Smooth muscle cell (in vitro differentiated cells): ENCODE data around the gene ZMYND8. TPM values are rescaled to one million over a fixed set of nuclear protein-coding genes. Genes with fewer than 3 reads are reported as not detected.

Experiments
- DNase-seq: peaks from one replicate; lab custom pipeline; 2025; ENCODE audit not compliant: unreplicated experiment; lab: John Stamatoyannopoulos, UW
- H2AFZ ChIP-seq: fragments of 200-600 bp; sonication (generic); 2 replicates; pipeline ENCODE4 v1.6.0; 2016; ENCODE audit warnings: antibody characterized with exemption, low read depth, mild to moderate bottlenecking
- H3F3A ChIP-seq: fragments of 200-600 bp; sonication (generic); 2 replicates; pipeline ENCODE4 v1.6.0; 2017; ENCODE audit warnings: antibody characterized with exemption, low read depth
- H3K27ac ChIP-seq: fragments of 200-600 bp; sonication (generic); 2 replicates; pipeline ENCODE4 v1.5.1; 2016; ENCODE audit warnings: low read depth, mild to moderate bottlenecking
- H3K27me3 ChIP-seq: fragments of 200-600 bp; sonication (generic); 2 replicates; pipeline ENCODE4 v1.6.1; 2016; ENCODE audit warnings: low read depth, mild to moderate bottlenecking
- H3K36me3 ChIP-seq: fragments of 200-600 bp; sonication (generic); 2 replicates; pipeline ENCODE4 v1.5.1; 2016; ENCODE audit warnings: low read depth
- H3K4me1 ChIP-seq: fragments of 200-600 bp; sonication (generic); 2 replicates; pipeline ENCODE4 v1.5.1; 2016; ENCODE audit warnings: low read depth
- H3K4me2 ChIP-seq: fragments of 200-600 bp; sonication (generic); 2 replicates; pipeline ENCODE4 v1.6.0; 2016; ENCODE audit warnings: mild to moderate bottlenecking
- H3K4me3 ChIP-seq: fragments of 200-600 bp; sonication (generic); 2 replicates; pipeline ENCODE4 v1.5.1; 2016; ENCODE audit warnings: mild to moderate bottlenecking
- H3K79me2 ChIP-seq: fragments of 200-600 bp; sonication (generic); 2 replicates; pipeline ENCODE4 v1.6.0; 2016; ENCODE audit warnings: low read depth, mild to moderate bottlenecking
- H3K9ac ChIP-seq: fragments of 200-600 bp; sonication (generic); 2 replicates; pipeline ENCODE4 v1.6.0; 2016; ENCODE audit warnings: low read depth
- H3K9me3 ChIP-seq: fragments of 200-600 bp; sonication (generic); replicated peaks from 2 replicates; pipeline ENCODE4 v1.5.1; 2016; ENCODE audit warnings: low read depth
- H4K20me1 ChIP-seq: fragments of 200-600 bp; sonication (generic); 2 replicates; pipeline ENCODE4 v1.6.0; 2016; ENCODE audit warnings: low read depth
- CTCF ChIP-seq: fragments of 200-600 bp; sonication (generic); IDR thresholded peaks from 2 replicates; pipeline ENCODE4 v1.5.1; 2017; ENCODE audit warnings: borderline replicate concordance, mild to moderate bottlenecking, antibody characterized with exemption; ENCODE audit not compliant: insufficient read depth, poor library complexity, severe bottlenecking
- WGBS: methylation state at CpG from one replicate; pipeline ENCODE4 v1.1.7; 2016; ENCODE audit warnings: low lambda C conversion rate; 5-methylcytosine and 5-hydroxymethylcytosine counted together
- polyA plus RNA-seq: library from polyadenylated mRNA; unstranded; fragments of >200 nt; fragmentation: Nextera tagmentation; extraction: Ambion mirVana; gene quantifications from 2 replicates; pipeline ENCODE4 v1.2.1, GENCODE V29; 2016
- total RNA-seq: library from RNA; depleted of rRNA; stranded (reverse); fragments of >200 nt; gene quantifications from 2 replicates; pipeline ENCODE4 v1.2.3, GENCODE V29; 2014

The ZMYND8 gene
- total and polyA plus RNA-seq, 2 experiments from 2014 or later = 15.2 to 24.1 TPM

- WGBS = 97% methylated on average over 9 of the region's 9 CpGs
- H3K27ac ChIP-seq = no peak overlapping the region
Measured at GRCh38 chr20:47227576-47227975, 128.9 kb downstream of the ZMYND8 start.

GRCh38 chr20:47227119-47227518 lies 129.4 kb downstream of the ZMYND8 start:
- Histone ChIP-seq H3K9me3 (no peaks in the 10 kb centered on the region), H3K4me1 (no peaks in the 10 kb centered on the region), H3K27ac (no peak overlapping the region), H3K36me3 (peaks cover 12% of the 10 kb centered on the region), H3K27me3 (no peaks in the 10 kb centered on the region), H3K4me2 (no peak overlapping the region), H3K79me2 (no peaks in the 10 kb centered on the region), H3K9ac (no peak overlapping the region), H3K4me3 (no peak overlapping the region), H3F3A (no peaks in the 10 kb centered on the region), H4K20me1 (peaks cover 19% of the 10 kb centered on the region), H2AFZ (no peak overlapping the region)
- no peak for TF ChIP-seq CTCF
- no peak for DNase-seq
- WGBS = 96% methylated on average over 7 of the region's 7 CpGs

More at GRCh38 chr20:47227576-47227975, 128.9 kb downstream of the ZMYND8 start:
- H3K4me1 ChIP-seq = no peaks in the 10 kb centered on the region
- no peak for TF ChIP-seq CTCF
- peaks cover 3% of the 10 kb centered on the region for H3K79me2 ChIP-seq
- no peak overlapping the region for H3K9ac ChIP-seq
- DNase-seq = no peak
- no peak overlapping the region for H3K4me3 ChIP-seq
- H3K9me3 ChIP-seq = no peaks in the 10 kb centered on the region
- H3K36me3 ChIP-seq = peaks cover 12% of the 10 kb centered on the region
- H3F3A ChIP-seq = no peaks in the 10 kb centered on the region
- H2AFZ ChIP-seq = no peak overlapping the region
- no peak overlapping the region for H3K4me2 ChIP-seq
- no peaks in the 10 kb centered on the region for H3K27me3 ChIP-seq
- peaks cover 19% of the 10 kb centered on the region for H4K20me1 ChIP-seq

DNA sequence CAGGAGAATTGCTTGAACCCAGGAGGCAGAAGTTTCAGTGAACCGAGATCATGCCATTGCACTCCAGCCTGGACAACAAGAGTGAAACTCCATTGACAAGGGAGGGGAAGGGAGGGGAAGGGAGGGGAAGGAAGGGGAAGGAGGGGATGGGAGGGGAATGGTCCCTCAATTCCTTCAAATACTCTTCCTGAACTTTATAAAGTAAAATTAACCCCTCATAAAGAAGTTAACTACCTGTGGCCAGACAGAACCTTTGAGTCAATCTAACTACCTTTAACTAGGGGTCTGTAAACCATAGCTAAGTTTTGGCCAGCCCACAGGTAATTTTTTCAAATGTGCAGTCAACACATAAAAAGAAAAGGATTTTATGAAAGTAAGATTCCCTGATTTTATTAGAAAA lies 131.0 kb downstream of the ZMYND8 start:
- Histone ChIP-seq H4K20me1 (peaks cover 15% of the 10 kb centered on the region), H3K4me1 (no peaks in the 10 kb centered on the region), H3K27ac (no peak overlapping the region), H3K27me3 (no peaks in the 10 kb centered on the region), H3K79me2 (no peaks in the 10 kb centered on the region), H3K4me2 (no peak overlapping the region), H3K4me3 (no peak overlapping the region), H3K9ac (no peak overlapping the region), H2AFZ (no peak overlapping the region), H3K36me3 (peaks cover 14% of the 10 kb centered on the region), H3F3A (no peaks in the 10 kb centered on the region), H3K9me3 (no peaks in the 10 kb centered on the region)
- DNase-seq = no peak
- no CpG with 5 or more reads among the region's 1 CpG for WGBS
- TF ChIP-seq CTCF = no peak

DNA sequence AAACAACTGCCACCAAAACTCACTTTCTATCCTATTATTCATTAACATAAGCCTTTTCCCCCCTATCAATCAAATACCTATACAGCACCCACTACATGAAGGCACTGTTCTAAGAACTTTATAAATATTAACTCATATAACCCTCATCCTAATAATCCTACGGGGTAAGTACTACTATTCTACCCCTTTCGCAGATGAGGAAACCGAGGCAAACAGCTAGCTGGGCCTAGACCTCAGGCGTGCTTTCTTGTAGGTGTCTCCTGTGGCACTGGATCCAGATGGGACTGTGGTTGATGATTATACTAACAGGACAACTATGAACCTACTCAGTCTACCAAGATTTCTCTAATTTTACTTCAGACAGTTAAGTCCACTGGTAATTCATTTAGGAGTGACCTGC lies 131.6 kb downstream of the ZMYND8 start:
- peaks cover 12% of the 10 kb centered on the region for H4K20me1 ChIP-seq
- no peaks in the 10 kb centered on the region for H3K79me2 ChIP-seq
- TF ChIP-seq CTCF = no peak
- H3K4me2 ChIP-seq = no peak overlapping the region
- peaks cover 20% of the 10 kb centered on the region for H3K36me3 ChIP-seq
- no peak overlapping the region for H3K27ac ChIP-seq
- H2AFZ ChIP-seq = no peak overlapping the region
- no peaks in the 10 kb centered on the region for H3K4me1 ChIP-seq
- DNase-seq = no peak
- H3K27me3 ChIP-seq = no peaks in the 10 kb centered on the region
- no peaks in the 10 kb centered on the region for H3F3A ChIP-seq
- H3K9me3 ChIP-seq = no peaks in the 10 kb centered on the region
- H3K9ac ChIP-seq = no peak overlapping the region
- H3K4me3 ChIP-seq = no peak overlapping the region
- WGBS = 94% methylated on average over 4 of the region's 4 CpGs
